ENCODE results near the gene GPR39.

The GPR39 gene

DNA sequence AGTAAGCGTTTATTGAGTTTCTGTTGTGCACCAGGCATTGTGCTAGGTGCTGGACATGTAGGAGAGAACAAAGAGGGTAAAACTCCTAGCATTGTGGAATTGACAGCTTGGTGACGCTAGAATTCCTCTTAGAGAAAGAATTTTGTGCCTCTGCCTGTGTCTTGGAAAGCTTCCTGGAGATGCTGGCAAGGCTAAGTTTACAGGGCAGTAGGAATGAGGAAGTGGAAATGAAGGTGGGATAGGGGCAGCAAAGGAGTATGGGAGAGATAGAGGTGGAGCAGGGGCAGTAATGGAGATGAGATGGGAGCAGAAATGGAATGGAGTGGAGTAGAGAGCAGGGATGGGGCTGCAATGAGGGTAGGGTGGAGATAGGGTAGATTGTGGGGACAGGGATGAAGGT, 29.8 kb downstream of the GPR39 start:
- no peak for DNase-seq (ENCODE audit: low spot score)

DNA sequence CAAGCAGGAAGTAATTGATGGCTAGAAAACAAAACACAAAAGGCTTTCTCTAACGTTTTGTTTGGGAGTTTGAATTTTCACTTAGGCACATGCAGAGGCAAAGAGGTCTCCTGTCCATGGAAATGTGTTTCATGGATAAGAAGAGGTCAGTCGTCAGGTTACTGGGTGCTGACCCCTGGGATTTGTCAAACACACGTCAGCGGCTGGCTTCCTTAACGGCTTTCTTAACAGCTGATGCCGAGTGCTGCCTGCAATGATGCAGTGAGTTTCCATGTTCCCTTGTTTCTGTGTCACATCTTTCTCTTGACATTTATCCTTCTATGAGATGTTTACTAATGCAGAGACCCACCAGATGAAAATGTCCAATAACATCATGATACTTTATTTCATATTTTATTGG, 31.7 kb downstream of the GPR39 start:
- no peak for DNase-seq (ENCODE audit: low spot score)

DNA sequence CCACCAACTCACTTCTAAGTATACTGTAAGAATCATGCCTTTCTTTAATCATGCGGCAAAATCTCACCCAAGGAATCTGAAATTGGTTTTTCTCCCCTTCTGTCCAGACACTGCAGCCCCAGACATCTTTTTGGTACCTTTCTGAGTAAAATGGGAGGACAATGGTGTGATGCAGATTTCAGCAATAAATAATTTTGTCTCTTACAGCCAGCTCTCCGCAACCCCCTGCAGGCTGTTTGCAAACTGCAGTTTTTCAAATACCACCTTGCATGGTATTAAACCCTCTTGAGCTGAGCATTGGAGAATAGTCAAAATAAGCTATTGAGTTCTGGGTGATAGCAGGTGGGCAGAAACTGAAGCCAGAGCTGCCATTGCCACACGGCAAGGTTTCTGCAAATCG, 32.2 kb downstream of the GPR39 start:
- no peak for DNase-seq (ENCODE audit: low spot score)

DNA sequence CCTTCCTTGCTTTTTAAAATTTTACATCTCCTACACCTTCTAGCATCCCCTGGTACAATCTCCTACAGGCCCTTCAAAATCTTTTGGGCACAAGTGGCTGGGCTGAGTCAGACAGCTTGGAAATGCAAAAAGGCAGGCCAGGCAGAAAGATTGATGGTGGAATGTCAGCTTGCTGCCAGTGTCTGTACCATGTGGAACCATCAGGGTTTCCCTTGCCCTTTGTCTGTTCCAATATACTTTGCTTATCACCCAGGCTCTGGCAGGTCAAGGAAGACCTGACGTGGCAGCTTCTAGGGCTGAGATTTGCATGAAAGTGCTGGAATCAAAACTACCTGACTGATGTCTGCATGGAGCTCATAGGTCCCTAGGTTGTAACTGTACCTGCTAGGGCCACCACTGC, 33.3 kb downstream of the GPR39 start:
- no peak for DNase-seq (ENCODE audit: low spot score)

DNA sequence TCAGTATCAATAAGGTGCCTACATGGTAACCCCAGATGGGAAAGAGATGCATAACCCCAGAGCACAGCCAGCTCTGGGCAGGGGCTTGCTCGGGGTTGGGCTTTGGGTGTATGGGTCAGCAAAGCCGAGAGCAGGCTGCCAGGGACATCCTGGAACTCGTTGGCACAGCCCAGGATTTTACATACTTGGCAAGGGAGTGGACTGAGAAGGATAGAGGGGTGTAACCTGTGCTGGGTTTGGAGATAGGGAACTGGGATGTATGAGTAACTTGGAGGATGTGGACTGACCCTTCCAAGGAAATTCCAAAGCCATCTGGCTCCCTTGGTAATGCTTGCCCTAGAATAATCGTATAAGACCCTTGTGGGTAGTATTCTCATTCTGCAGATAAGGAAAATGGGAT, 44.2 kb downstream of the GPR39 start:
- no peak for DNase-seq (ENCODE audit: low spot score)

DNA sequence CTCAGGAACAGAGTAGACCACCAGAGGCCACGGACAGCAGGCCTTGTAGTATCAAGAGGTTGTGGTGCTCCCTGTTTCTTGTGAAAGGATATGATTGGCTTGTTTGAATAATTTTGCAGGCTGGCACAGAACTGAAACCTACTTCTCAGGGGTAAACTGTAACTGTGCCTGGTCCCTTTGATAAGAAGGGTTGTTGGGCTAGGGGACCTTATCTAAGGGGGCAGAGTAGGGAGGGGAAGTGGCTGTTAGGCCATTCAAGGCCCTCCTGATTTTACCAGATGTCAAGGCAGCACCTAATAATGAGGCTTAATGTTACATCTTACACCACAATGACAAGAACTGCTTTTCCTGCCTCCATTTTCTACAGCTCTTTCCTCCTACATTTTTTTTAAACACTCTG, 45.6 kb downstream of the GPR39 start:
- DNase-seq (ENCODE audit: low spot score), result no peak

GRCh38 chr2:132463719-132464118, 47.1 kb downstream of the GPR39 start:
- DNase-seq (ENCODE audit: low spot score), result no peak

DNA sequence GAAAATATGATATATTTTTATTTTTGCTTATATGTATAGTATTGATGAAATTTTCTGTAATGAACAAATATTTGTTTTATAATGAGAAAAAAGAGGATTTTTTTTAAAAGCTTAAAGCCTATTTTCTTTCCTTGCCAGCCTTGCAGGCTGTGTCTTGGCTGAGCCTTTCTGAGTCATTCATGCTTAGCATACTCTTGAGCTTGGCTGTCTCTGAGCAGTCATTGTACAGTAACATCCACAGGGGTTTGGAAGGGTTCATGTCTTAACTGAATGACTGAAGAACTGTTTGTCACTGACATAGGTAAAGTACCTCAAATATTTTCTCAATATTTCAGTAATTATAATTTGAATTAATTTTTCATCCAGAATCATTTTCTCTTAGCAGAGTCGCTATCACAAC, 49.3 kb downstream of the GPR39 start:
- DNase-seq (ENCODE audit: low spot score), result no peak

GRCh38 chr2:132466428-132467028, 49.9 kb downstream of the GPR39 start:
- DNase-seq (ENCODE audit: low spot score), result no peak

DNA sequence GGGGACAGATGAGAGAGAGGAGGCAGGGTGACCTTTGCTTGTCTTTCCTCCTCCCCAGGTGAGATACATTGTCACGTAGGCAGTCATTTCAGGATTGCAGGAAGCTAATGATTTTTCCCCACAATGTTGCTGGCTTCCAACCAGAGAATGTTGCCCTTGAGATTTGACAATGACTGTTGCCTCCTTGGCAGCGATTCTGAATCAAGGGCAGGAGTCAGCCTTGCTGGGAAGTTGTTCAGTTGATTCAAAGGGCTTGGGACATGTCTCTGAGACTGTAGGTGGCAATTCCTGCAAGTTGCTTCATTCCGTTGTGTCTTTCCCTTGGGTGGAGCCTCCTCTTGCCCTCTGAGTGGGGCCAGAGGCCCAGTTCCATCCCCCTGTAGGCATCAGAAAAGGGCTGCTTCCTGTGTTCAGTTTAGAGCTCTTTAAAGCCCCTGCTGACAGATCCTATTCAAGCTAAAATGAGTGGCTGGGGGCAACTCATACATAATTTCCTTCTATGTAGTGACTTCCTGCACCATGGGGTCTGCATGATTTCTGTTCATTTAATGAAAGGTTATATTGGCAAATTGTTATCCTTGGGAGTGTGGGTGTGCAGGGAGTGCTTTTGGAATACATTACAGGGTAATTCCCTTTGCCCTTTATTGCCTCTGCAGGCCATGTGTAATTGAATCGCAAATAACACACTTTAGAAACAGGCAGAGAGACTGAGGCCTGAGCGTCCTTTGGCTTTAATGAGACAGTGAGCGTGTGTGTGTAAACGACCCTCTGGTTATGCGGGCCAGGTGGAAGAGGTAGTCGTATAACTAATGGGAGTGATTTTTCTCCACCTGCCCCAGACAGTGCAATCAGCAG, 52.4 kb downstream of the GPR39 start:
- DNase-seq (ENCODE audit: low spot score), result no peak

GRCh38 chr2:132470746-132471145, 54.1 kb downstream of the GPR39 start:
- DNase-seq (ENCODE audit: low spot score), result no peak

- no peak for DNase-seq (ENCODE audit: low spot score)
Observed at GRCh38 chr2:132473174-132473883, 56.7 kb downstream of the GPR39 start.

- no peak for DNase-seq (ENCODE audit: low spot score)
Observed at GRCh38 chr2:132475615-132476014, 59.0 kb downstream of the GPR39 start.

DNA sequence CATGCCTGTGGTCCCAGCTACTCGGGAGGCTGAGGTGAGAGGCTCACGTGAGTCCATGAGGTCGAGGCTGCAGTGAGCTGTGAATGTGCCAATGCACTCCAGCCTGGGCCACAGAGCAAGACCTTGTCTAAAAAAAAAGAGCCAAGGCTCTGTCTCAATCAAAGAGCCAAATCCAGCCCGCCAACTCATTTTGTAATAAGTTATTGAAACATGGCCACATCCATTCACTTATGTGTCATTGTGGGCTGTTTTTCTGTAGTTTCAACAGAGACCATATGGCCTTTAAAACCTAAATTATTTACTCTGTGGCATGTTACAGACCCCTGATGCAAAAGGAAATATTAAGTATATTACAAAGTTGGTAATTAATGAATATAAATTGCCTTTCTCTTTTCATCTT, 60.8 kb downstream of the GPR39 start:
- no peak for DNase-seq (ENCODE audit: low spot score)

GRCh38 chr2:132477962-132478361, 61.4 kb downstream of the GPR39 start:
- DNase-seq (ENCODE audit: low spot score), result no peak

DNA sequence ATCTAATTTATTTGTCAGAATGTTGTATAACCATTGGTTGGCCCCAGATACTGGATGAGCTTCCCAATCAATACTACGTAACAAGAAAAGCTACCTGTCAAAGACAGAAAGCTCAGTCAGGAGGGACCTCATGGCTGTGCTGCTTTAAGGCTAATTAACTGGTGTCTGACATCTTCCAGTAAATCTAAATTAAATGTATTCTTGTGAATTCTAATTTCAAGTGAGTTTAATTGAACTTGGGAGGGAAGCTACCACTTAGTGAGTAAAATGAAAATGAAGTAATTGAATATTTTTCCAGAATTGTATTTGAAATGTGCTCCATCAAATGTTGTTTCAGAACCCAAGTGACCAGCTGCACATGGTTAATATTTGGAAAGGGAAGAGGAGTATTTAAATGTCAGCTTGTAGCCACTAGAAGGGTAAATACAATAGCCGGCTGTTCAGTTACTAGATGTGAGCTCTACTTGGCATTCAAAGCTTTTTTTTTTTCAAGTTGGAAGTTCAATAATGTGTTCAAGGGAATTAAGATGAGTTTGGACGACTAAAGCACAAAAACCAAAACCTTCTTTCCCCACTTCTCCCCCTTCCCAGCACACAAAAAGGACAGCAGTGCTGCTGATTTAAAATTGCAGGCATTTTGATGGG, 62.0 kb downstream of the GPR39 start:
- DNase-seq (ENCODE audit: low spot score), result no peak

DNA sequence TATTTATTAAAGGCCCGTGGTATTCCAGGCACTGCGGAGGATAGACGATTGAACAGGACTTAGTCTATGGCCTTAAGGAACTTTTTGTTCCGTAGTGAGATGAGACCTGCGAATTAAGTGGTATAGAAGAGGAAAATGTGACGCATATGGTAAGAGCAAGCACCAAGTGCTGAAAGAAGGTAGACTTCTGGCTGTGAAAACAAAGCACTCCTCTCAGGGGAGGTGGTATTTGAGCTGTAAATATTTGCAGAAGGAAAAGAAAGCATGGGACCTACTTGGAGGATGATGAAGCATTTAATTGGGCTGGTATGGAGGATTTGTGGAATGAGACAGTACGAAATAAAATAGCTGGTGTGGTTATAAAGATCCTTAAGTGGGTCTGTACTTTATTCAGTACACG, 62.5 kb downstream of the GPR39 start:
- DNase-seq (ENCODE audit: low spot score), result no peak

DNA sequence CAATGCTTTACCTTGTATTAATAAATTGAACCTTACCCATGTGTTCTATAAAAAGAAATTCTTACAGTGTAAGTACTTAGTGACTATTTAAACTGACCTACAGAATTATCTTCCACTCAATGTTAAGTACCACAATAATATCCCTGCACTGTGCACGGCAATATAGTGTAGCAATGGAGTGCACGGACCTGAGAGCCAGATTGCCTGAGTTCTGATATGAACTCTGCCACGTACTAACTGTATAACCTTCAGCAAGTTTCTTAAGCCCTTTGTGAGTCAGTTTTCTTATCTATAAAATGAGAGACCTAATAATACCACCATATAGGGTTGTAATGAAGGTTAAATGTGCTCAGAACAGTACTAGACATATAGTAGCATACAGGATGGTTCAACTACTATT, 66.2 kb downstream of the GPR39 start:
- DNase-seq (ENCODE audit: low spot score), result no peak

DNA sequence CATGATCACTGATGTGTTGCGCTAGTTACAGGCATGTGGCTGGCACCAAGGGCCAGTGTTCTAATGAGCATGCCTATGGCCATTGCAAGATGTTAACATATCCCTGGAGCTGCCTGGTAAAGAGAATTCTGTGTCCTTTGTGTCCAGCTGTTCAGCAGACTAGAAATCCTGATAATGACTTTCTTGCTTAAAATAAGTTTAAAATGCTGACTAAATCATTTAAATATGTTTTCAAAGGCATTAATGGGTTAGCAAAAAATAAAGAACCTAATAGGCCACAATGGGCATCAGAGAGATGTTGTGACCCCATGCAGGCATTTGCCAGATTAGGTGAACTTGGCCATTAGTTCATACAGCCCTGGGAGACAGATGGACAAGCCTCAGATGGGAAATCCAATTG, 67.5 kb downstream of the GPR39 start:
- DNase-seq (ENCODE audit: low spot score), result no peak

DNA sequence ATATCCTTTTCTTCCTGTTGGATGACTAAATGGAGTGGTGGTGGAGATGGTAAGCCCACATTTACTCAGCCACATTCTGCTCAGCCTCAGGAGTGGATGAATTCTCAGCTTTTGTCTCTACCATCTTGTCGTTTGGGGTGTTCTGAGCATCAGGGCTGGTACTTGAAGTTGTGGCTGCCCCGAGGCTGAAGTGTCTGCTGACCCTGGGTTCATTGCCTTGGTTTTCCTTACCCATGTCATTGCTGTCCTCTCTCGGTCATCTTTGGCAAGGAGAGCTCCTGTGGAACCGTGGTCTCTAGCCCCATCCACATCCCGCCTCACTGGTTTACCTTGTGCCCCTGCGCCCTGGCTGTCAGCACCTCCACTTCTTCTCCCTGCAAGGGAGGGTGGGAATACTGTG, 71.9 kb downstream of the GPR39 start:
- no peak for DNase-seq (ENCODE audit: low spot score)

DNA sequence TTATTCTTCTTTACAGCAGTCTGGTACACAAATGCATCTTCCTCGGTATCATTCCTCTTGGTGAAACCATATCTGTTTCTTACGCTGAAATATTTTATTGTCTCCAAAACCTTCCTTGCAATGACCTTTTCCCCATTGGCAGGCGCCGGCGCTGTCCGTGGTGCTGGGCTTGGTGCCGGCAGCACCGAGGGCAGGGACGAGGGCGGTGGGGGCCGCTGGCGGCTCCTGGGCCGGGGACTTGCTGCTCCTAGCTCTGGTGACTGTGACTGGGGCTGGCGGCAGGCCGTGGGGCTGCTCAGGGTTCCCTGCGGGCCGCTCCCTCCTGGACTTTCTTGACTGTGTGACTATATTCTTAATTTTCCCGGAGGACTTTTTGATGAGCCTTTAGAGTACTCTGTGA, 72.5 kb downstream of the GPR39 start:
- no peak for DNase-seq (ENCODE audit: low spot score)

- DNase-seq (ENCODE audit: low spot score), result no peak
Observed at GRCh38 chr2:132495881-132496280, 79.3 kb downstream of the GPR39 start.

DNA sequence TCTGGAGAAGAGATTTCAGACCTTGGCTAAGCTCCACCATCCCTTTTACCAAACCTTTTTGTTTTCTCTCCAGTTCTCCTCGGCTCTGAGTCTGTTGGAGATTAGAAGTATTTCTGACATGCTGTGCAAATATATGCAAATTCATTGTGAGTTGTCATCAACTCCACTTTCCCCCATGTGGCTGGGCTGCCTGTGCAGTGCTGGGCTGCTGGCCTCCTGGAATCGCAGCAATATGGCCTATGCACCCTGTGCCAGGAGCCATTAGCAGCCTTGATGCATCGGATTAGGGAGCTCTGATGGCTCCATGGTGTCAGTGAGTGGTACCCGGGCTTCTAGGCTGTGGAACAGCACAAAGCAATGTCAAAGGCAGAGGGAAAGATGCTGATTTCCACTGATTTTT, 80.0 kb downstream of the GPR39 start:
- DNase-seq (ENCODE audit: low spot score), result no peak

Data from LoVo (cell line).